Parathyroid adenoma (tissue), 2 donors: Measurements from ENCODE around the gene RSF1.

Source experiments
- H2AFZ ChIP-seq: fragments of 300-600 bp; sonication (generic); one replicate; pipeline ENCODE4 v1.7.0; 2017; ENCODE audit warnings: antibody characterized with exemption, mild to moderate bottlenecking
- H3K27ac ChIP-seq: fragments of 300-600 bp; sonication (generic); one replicate; pipeline ENCODE4 v1.7.0; 2017
- H3K27me3 ChIP-seq: fragments of 300-600 bp; sonication (generic); one replicate; pipeline ENCODE4 v1.7.0; 2017; ENCODE audit warnings: low read length; ENCODE audit not compliant: control insufficient read depth, insufficient read depth
- H3K36me3 ChIP-seq: fragments of 300-600 bp; sonication (generic); one replicate; pipeline ENCODE4 v1.7.0; 2017; ENCODE audit warnings: low read length; ENCODE audit not compliant: control insufficient read depth, insufficient read depth
- H3K4me1 ChIP-seq: fragments of 300-600 bp; sonication (generic); one replicate; pipeline ENCODE4 v1.7.0; 2017; ENCODE audit warnings: control low read depth
- H3K4me2 ChIP-seq: fragments of 300-600 bp; sonication (generic); one replicate; pipeline ENCODE4 v1.7.0; 2017; ENCODE audit warnings: low read length
- H3K4me3 ChIP-seq: fragments of 300-600 bp; sonication (generic); one replicate; pipeline ENCODE4 v1.7.0; 2017; ENCODE audit warnings: low read depth, low read length
- H3K79me2 ChIP-seq: fragments of 300-600 bp; sonication (generic); one replicate; pipeline ENCODE4 v1.7.0; 2017; ENCODE audit warnings: control low read depth
- H3K9ac ChIP-seq: fragments of 300-600 bp; sonication (generic); one replicate; pipeline ENCODE4 v1.7.0; 2017; ENCODE audit warnings: mild to moderate bottlenecking
- H3K9me3 ChIP-seq: fragments of 300-600 bp; sonication (generic); one replicate; pipeline ENCODE4 v1.7.0; 2017; ENCODE audit warnings: low read length; ENCODE audit not compliant: control insufficient read depth
- TF ChIP-seq, protein P1 (sequence below): fragments of 300-600 bp; sonication (generic); IDR thresholded peaks from one replicate; pipeline ENCODE4 v1.7.0; 2017; ENCODE audit warnings: antibody characterized with exemption, mild to moderate bottlenecking
- donor health status: primary hyperparathyroidism.

The RSF1 gene

DNA sequence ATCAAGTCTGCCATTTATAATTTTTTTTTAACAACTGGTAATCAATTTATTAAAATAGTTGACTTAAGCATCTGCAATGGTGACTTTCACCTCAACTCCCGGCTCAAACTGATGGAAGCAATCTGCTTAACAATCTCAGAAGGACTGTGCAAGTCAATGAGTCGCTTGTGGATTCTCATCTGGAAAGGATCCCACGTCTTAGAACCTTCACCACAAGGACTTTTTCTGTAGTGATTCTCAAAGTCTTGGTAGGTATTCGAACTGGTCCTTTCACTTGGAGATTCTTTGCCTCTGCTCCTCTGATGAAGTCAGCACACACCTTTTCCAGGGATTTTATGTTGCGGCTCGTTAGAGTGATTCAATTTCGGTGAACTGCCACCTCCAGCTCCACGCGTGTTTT, 7.3 kb downstream of the RSF1 start:
- no peak overlapping the region for H3K27ac ChIP-seq
- no peaks in the 10 kb centered on the region for H3K4me1 ChIP-seq

DNA sequence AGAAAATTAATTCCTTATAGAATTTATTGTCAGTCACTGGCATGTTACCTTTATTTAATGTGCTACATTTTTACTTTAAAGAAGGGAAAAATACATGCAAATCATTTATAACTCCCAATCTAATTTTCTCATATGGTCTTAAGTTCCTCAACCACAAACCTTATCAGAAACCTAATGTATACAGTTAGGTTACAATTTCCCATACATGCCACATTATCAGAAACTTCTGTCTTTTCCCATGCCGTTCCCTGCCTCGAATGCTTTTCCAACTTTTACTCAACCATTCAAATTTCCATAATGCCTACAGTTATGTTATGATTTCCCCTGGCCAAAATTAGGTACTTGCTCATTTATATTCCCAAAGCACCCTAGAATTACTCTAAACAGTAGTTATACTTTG, 13.5 kb downstream of the RSF1 start:
- H3K79me2 ChIP-seq: peaks cover 34% of the 10 kb centered on the region
- H3K4me1 ChIP-seq: no peaks in the 10 kb centered on the region
- H3K9me3 ChIP-seq: no peaks in the 10 kb centered on the region
- no peak overlapping the region for H3K27ac ChIP-seq
- no peak overlapping the region for H2AFZ ChIP-seq
- no peak overlapping the region for H3K4me2 ChIP-seq
- no peaks in the 10 kb centered on the region for H3K36me3 ChIP-seq
- no peak overlapping the region for H3K4me3 ChIP-seq
- no peak overlapping the region for H3K9ac ChIP-seq
- no peaks in the 10 kb centered on the region for H3K27me3 ChIP-seq
- TF ChIP-seq, protein P1, sequence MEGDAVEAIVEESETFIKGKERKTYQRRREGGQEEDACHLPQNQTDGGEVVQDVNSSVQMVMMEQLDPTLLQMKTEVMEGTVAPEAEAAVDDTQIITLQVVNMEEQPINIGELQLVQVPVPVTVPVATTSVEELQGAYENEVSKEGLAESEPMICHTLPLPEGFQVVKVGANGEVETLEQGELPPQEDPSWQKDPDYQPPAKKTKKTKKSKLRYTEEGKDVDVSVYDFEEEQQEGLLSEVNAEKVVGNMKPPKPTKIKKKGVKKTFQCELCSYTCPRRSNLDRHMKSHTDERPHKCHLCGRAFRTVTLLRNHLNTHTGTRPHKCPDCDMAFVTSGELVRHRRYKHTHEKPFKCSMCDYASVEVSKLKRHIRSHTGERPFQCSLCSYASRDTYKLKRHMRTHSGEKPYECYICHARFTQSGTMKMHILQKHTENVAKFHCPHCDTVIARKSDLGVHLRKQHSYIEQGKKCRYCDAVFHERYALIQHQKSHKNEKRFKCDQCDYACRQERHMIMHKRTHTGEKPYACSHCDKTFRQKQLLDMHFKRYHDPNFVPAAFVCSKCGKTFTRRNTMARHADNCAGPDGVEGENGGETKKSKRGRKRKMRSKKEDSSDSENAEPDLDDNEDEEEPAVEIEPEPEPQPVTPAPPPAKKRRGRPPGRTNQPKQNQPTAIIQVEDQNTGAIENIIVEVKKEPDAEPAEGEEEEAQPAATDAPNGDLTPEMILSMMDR: no peak

More for the DNA sequence above, 7.3 kb downstream of the RSF1 start:
- H3K9me3 ChIP-seq: no peaks in the 10 kb centered on the region
- peaks cover 42% of the 10 kb centered on the region for H3K79me2 ChIP-seq
- H3K27me3 ChIP-seq: no peaks in the 10 kb centered on the region
- TF ChIP-seq, protein P1: no peak
- H3K9ac ChIP-seq: no peak overlapping the region
- H2AFZ ChIP-seq: no peak overlapping the region
- no peaks in the 10 kb centered on the region for H3K36me3 ChIP-seq
- no peak overlapping the region for H3K4me2 ChIP-seq
- no peak overlapping the region for H3K4me3 ChIP-seq

DNA sequence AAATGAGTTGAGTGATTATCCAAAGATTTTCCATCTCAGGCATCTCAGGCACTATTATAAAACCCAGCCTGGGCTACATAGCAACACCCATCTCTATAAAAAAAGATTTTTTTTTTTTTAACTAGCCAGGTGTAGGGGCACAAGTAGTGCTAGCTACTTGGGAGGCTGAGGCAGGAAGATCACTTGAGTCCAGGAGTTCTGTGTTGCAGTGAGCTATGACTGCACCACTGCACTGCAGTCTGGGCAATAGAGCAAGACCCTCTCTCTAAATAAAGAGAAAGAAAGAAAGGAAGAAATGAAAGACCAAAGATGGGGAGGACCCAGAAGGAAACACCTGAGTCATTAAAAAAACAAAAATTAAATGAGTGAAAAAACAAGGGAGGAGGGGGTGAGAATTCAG, 14.1 kb downstream of the RSF1 start:
- no peaks in the 10 kb centered on the region for H3K4me1 ChIP-seq
- no peaks in the 10 kb centered on the region for H3K9me3 ChIP-seq
- no peak overlapping the region for H3K27ac ChIP-seq
- no peak overlapping the region for H2AFZ ChIP-seq
- H3K4me2 ChIP-seq: no peak overlapping the region
- no peaks in the 10 kb centered on the region for H3K36me3 ChIP-seq
- H3K9ac ChIP-seq: no peak overlapping the region
- H3K27me3 ChIP-seq: no peaks in the 10 kb centered on the region
- H3K4me3 ChIP-seq: no peak overlapping the region
- H3K79me2 ChIP-seq: peaks cover 33% of the 10 kb centered on the region
- TF ChIP-seq, protein P1: no peak

DNA sequence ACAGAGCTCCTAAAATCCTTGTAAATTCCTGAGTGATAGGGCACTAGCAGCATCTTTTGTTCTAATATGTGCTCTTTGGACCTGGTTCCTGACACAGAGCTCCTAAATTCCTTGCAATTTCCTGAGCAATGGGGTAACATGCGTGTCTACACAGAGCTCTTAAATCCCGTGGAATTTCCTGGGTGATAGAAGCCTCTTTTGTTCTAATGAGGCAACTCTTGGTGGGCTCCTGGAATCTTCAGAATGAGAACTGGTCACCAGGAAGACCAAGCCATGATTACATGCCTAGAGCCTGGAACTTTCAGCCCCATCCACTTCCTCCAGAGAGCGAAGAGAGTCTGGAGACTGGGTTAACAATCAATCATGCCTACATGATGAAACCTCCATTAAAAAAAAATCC, 19.0 kb downstream of the RSF1 start:
- TF ChIP-seq, protein P1: no peak
- H3K4me3 ChIP-seq: no peak overlapping the region
- no peak overlapping the region for H3K27ac ChIP-seq
- H2AFZ ChIP-seq: no peak overlapping the region
- no peak overlapping the region for H3K4me2 ChIP-seq
- H3K9me3 ChIP-seq: no peaks in the 10 kb centered on the region
- no peak overlapping the region for H3K9ac ChIP-seq
- H3K4me1 ChIP-seq: no peaks in the 10 kb centered on the region
- no peaks in the 10 kb centered on the region for H3K36me3 ChIP-seq
- H3K79me2 ChIP-seq: peaks cover 24% of the 10 kb centered on the region
- H3K27me3 ChIP-seq: no peaks in the 10 kb centered on the region

DNA sequence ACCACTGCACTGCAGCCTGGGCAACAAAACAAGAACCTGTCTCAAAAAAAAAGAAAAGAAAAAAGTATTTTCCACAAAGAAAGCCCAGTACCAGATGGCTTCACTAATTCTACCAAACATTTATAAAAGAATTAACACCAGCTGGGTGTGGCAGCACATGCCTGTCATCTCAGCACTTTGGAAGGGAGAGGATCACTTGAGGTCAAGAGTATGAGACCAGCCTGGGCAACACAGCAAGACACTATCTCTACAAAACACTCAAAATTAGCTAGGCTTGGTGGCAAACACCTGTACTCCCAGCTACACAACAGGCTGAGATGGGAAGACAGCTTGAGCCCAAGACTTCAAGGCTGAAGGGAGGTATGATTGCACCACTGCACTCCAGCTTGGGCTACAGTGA, 20.1 kb downstream of the RSF1 start:
- Histone ChIP-seq H2AFZ (no peak overlapping the region), H3K4me2 (no peak overlapping the region), H3K36me3 (no peaks in the 10 kb centered on the region), H3K79me2 (peaks cover 21% of the 10 kb centered on the region), H3K9ac (no peak overlapping the region), H3K27me3 (no peaks in the 10 kb centered on the region), H3K4me3 (no peak overlapping the region), H3K9me3 (no peaks in the 10 kb centered on the region), H3K27ac (no peak overlapping the region), H3K4me1 (no peaks in the 10 kb centered on the region)
- TF ChIP-seq, protein P1: no peak
